HL-60 (cell line): ENCODE data around the gene ESR1.

Experiments used
- DNase-seq, 2 experiments: peaks; one replicate each; pipeline ENCODE4 v3.0.0-alpha.2; 2010 to 2020; ENCODE audit warnings: low read depth in 1 of 2, low spot score in 1 of 2
- H3K27ac ChIP-seq: fragments of 250-450 bp; sonication (Bioruptor Pico); replicated peaks from 2 replicates; pipeline ENCODE4 v1.5.1; 2020; ENCODE audit warnings: mild to moderate bottlenecking, moderate library complexity
- H3K27me3 ChIP-seq: fragments of 250-450 bp; sonication (Bioruptor Pico); 2 replicates; pipeline ENCODE4 v1.5.1; 2021; ENCODE audit warnings: mild to moderate bottlenecking, moderate library complexity; ENCODE audit not compliant: insufficient read depth, poor library complexity, severe bottlenecking
- H3K4me3 ChIP-seq: replicated peaks from 2 replicates; pipeline ENCODE4 v1.5.1; 2011; ENCODE audit warnings: mild to moderate bottlenecking, control low read depth, low read length; ENCODE audit not compliant: insufficient read depth
- CTCF ChIP-seq: IDR thresholded peaks from one replicate; pipeline ENCODE4 v1.5.1; 2011; ENCODE audit warnings: low read length, control low read depth, inconsistent platforms; ENCODE audit not compliant: insufficient read depth
- GABPA ChIP-seq: IDR thresholded peaks from 2 replicates; pipeline ENCODE4 v1.6.1; 2012; ENCODE audit warnings: low read depth
- POLR2AphosphoS5 ChIP-seq: IDR thresholded peaks from 2 replicates; pipeline ENCODE4 v1.6.1; 2012; ENCODE audit warnings: low read depth
- REST ChIP-seq: IDR thresholded peaks from 2 replicates; pipeline ENCODE4 v1.6.1; 2012; ENCODE audit warnings: low read depth; ENCODE audit not compliant: insufficient replicate concordance
- SPI1 ChIP-seq: IDR thresholded peaks from 2 replicates; pipeline ENCODE4 v1.6.1; 2012; ENCODE audit warnings: low read depth, mild to moderate bottlenecking, borderline replicate concordance

Gene ESR1

GRCh38 chr6:151783692-151784091, 23.8 kb upstream of the ESR1 start:
- TF ChIP-seq REST, result no peak
- no peak for TF ChIP-seq SPI1
- TF ChIP-seq CTCF, result no peak
- TF ChIP-seq POLR2AphosphoS5, result no peak
- TF ChIP-seq GABPA, result no peak
- H3K4me3 ChIP-seq, result no peak overlapping the region
- DNase-seq, result no peak
- H3K27ac ChIP-seq, result no peak overlapping the region
- no peaks in the 10 kb centered on the region for H3K27me3 ChIP-seq

- Histone ChIP-seq H3K27ac (no peak overlapping the region), H3K4me3 (no peak overlapping the region), H3K27me3 (no peaks in the 10 kb centered on the region)
- no peak for DNase-seq
- TF ChIP-seq SPI1 (no peak), GABPA (no peak), REST (no peak), POLR2AphosphoS5 (no peak), CTCF (no peak)
Measured at GRCh38 chr6:151784441-151785214, 22.9 kb upstream of the ESR1 start.

- Histone ChIP-seq H3K27ac (no peak overlapping the region), H3K27me3 (no peaks in the 10 kb centered on the region), H3K4me3 (no peak overlapping the region)
- no peak for TF ChIP-seq REST
- no peak for TF ChIP-seq SPI1
- no peak for TF ChIP-seq GABPA
- no peak for TF ChIP-seq POLR2AphosphoS5
- TF ChIP-seq CTCF, result no peak
- DNase-seq, result no peak
Measured at GRCh38 chr6:151796842-151797530, 10.5 kb upstream of the ESR1 start.
